Keratinocyte (primary cell): ENCODE results near the gene IL1RAPL1. TPM values are rescaled to one million over a fixed set of nuclear protein-coding genes. Genes with fewer than 3 reads are reported as not detected.
A peak's percentile ranks its signal among the peaks of the same experiment; 100 is the strongest.

Source experiments
- DNase-seq: peaks from one replicate; pipeline ENCODE4 v3.0.0-alpha.2; 2011; ENCODE audit warnings: low read depth, missing footprints, low spot score
- FAIRE-seq: peaks from 2 replicates; lab custom pipeline; 2011; peaks lifted over from hg19 to GRCh38; lab: Jason Lieb, UNC
- H2AFZ ChIP-seq: 2 replicates; pipeline ENCODE4 v1.6.0; 2012; ENCODE audit warnings: low read length, control low read depth, inconsistent platforms; ENCODE audit not compliant: control insufficient read depth
- H3K27ac ChIP-seq: 2 replicates; pipeline ENCODE4 v1.5.1; 2011; ENCODE audit warnings: low read length; ENCODE audit not compliant: control insufficient read depth, insufficient read depth
- H3K27me3 ChIP-seq: 3 replicates; pipeline ENCODE4 v1.6.0; 2011; ENCODE audit warnings: low read length; ENCODE audit not compliant: control insufficient read depth, insufficient read depth; ENCODE audit errors: extremely low read depth
- H3K36me3 ChIP-seq, 2 experiments: 2 replicates in 1 of 2; 3 replicates in 1 of 2; pipeline ENCODE4 v1.5.1; 2011; ENCODE audit warnings: low read length in 2 of 2, mild to moderate bottlenecking in 1 of 2; ENCODE audit not compliant: control insufficient read depth in 2 of 2, insufficient read depth in 2 of 2; ENCODE audit errors: extremely low read depth in 1 of 2
- H3K4me1 ChIP-seq: 3 replicates; pipeline ENCODE4 v1.5.1; 2011; ENCODE audit warnings: low read length; ENCODE audit not compliant: control insufficient read depth, insufficient read depth; ENCODE audit errors: extremely low read depth
- H3K4me2 ChIP-seq: 3 replicates; pipeline ENCODE4 v1.6.0; 2011; ENCODE audit warnings: low read depth, low read length; ENCODE audit not compliant: control insufficient read depth, insufficient read depth; ENCODE audit errors: extremely low read depth
- H3K4me3 ChIP-seq, 3 experiments: fragments of 200-600 bp in 1 of 3; sonication (generic) in 1 of 3; 2 replicates in 2 of 3; 3 replicates in 1 of 3; pipeline ENCODE4 v1.5.1; 2011 to 2016; ENCODE audit warnings: low read length in 3 of 3, mild to moderate bottlenecking in 3 of 3, control low read depth in 2 of 3, inconsistent platforms in 1 of 3, low read depth in 1 of 3, mixed read lengths in 1 of 3, mixed run types in 1 of 3, moderate library complexity in 1 of 3; ENCODE audit not compliant: control insufficient read depth in 2 of 3, insufficient read depth in 2 of 3; ENCODE audit errors: extremely low read depth in 1 of 3
- H3K79me2 ChIP-seq: 2 replicates; pipeline ENCODE4 v1.6.0; 2012; ENCODE audit warnings: low read length; ENCODE audit not compliant: control insufficient read depth, insufficient read depth
- H3K9ac ChIP-seq: 3 replicates; pipeline ENCODE4 v1.6.0; 2011; ENCODE audit warnings: low read length; ENCODE audit not compliant: control insufficient read depth, insufficient read depth; ENCODE audit errors: extremely low read depth
- H3K9me1 ChIP-seq: 3 replicates; pipeline ENCODE4 v1.6.0; 2011; ENCODE audit warnings: low read length; ENCODE audit not compliant: control insufficient read depth, insufficient read depth; ENCODE audit errors: extremely low read depth
- H3K9me3 ChIP-seq: 2 replicates; pipeline ENCODE4 v1.5.1; 2012; ENCODE audit warnings: low read depth, low read length; ENCODE audit not compliant: control insufficient read depth
- H4K20me1 ChIP-seq: 3 replicates; pipeline ENCODE4 v1.6.0; 2011; ENCODE audit warnings: low read length; ENCODE audit not compliant: control insufficient read depth, insufficient read depth; ENCODE audit errors: extremely low read depth
- CTCF ChIP-seq, 3 experiments: IDR thresholded peaks in 1 of 3; conservative IDR thresholded peaks in 1 of 3; optimal IDR thresholded peaks in 1 of 3; 2 replicates in 2 of 3; 3 replicates in 1 of 3; pipeline versions ENCODE3 to v1.5.1; 2011; ENCODE audit warnings: low read length in 3 of 3, mild to moderate bottlenecking in 3 of 3, moderate library complexity in 2 of 3, control low read depth in 1 of 3, inconsistent platforms in 1 of 3; ENCODE audit not compliant: insufficient read depth in 2 of 3; ENCODE audit errors: extremely low read depth in 1 of 3
- EZH2 ChIP-seq: IDR thresholded peaks from one replicate; pipeline ENCODE4 v1.6.1; 2012; ENCODE audit warnings: inconsistent platforms, mild to moderate bottlenecking, low read length, moderate library complexity
- dilution Hi-C: fragments of 300-500 bp; cut with MboI; formaldehyde crosslinking; loops from one replicate; pipeline ENCODE4 v1.7.0; 2020; ENCODE audit warnings: low sequenced_read_pairs; ENCODE audit not compliant: extremely low pct_ligation_motif_present
- polyA plus RNA-seq, 5 experiments: library from polyadenylated mRNA; depleted of rRNA in 3 of 5; stranded (reverse) in 3 of 5; stranded (forward) in 1 of 5; unstranded in 1 of 5; fragments of >200 nt; gene quantifications; 1 replicate in 1 of 5; 2 replicates in 3 of 5; 3 replicates in 1 of 5; pipeline versions ENCODE4 v1.2.1 to v1.2.3, GENCODE V29; 2011 to 2012; ENCODE audit warnings: missing spikeins in 2 of 5, low read depth in 1 of 5, low replicate concordance in 1 of 5

Gene IL1RAPL1
- polyA plus RNA-seq, 1 donor (not counting 4 experiments of a cell fraction or from before 2014, with no cell fraction given) = 2.8 TPM

GRCh38 chrX:28659269-28659668 lies 72.0 kb downstream of the IL1RAPL1 start:
- H4K20me1 ChIP-seq = no peaks in the 10 kb centered on the region
- no peaks in the 10 kb centered on the region for H3K79me2 ChIP-seq
- H2AFZ ChIP-seq = no peak overlapping the region
- DNase-seq (no peak), FAIRE-seq (no peak)
- no peak overlapping the region for H3K4me3 ChIP-seq
- TF ChIP-seq EZH2 (no peak), CTCF (optimal IDR thresholded peaks at IDR 0.05 in 1 of 3, IDR thresholded peaks at IDR 0.05 in 1 of 3, conservative IDR thresholded peaks at IDR 0.05 in 1 of 3; ENCODE audit: extremely low read depth in 1 of 3, insufficient read depth in 2 of 3, low read length in 3 of 3) (peak in 1 of 3 experiments; percentile 29)
- no peak overlapping the region for H3K9ac ChIP-seq
- dilution Hi-C loops = no loop called here
- H3K9me1 ChIP-seq = no peaks in the 10 kb centered on the region
- no peaks in the 10 kb centered on the region for H3K27me3 ChIP-seq
- no peaks in the 10 kb centered on the region for H3K9me3 ChIP-seq
- H3K4me2 ChIP-seq = no peak overlapping the region
- H3K4me1 ChIP-seq = no peaks in the 10 kb centered on the region
- H3K36me3 ChIP-seq = no peaks in the 10 kb centered on the region
- H3K27ac ChIP-seq = no peak overlapping the region

GRCh38 chrX:28665778-28666177 lies 78.5 kb downstream of the IL1RAPL1 start:
- dilution Hi-C loops = no loop called here

More at GRCh38 chrX:28665778-28666177, 78.5 kb downstream of the IL1RAPL1 start:
- DNase-seq (no peak), FAIRE-seq (no peak)
- H3K4me1 ChIP-seq = no peaks in the 10 kb centered on the region
- H2AFZ ChIP-seq = no peak overlapping the region
- H3K9ac ChIP-seq = no peak overlapping the region
- H3K27ac ChIP-seq = no peak overlapping the region
- no peaks in the 10 kb centered on the region for H3K9me1 ChIP-seq
- H3K27me3 ChIP-seq = no peaks in the 10 kb centered on the region
- no peaks in the 10 kb centered on the region for H3K79me2 ChIP-seq
- no peaks in the 10 kb centered on the region for H4K20me1 ChIP-seq
- H3K9me3 ChIP-seq = no peaks in the 10 kb centered on the region
- no peak overlapping the region for H3K4me2 ChIP-seq
- H3K4me3 ChIP-seq = no peak overlapping the region
- no peak for TF ChIP-seq CTCF (optimal IDR thresholded peaks at IDR 0.05 in 1 of 3, IDR thresholded peaks at IDR 0.05 in 1 of 3, conservative IDR thresholded peaks at IDR 0.05 in 1 of 3; ENCODE audit: extremely low read depth in 1 of 3, insufficient read depth in 2 of 3, low read length in 3 of 3)
- TF ChIP-seq EZH2 = no peak
- no peaks in the 10 kb centered on the region for H3K36me3 ChIP-seq
